ENCODE data around the gene AFF2.

The AFF2 gene

GRCh38 chrX:149010853-149011224 is 510.4 kb downstream of the AFF2 start:
- no peaks in the 10 kb centered on the region for H3K9me3 ChIP-seq
- H3K4me1 ChIP-seq (ENCODE audit: control insufficient read depth in 1 of 2, insufficient read depth in 1 of 2, low read depth in 1 of 2, low read length in 1 of 2): no peaks in the 10 kb centered on the region
- H3K36me3 ChIP-seq: no peaks in the 10 kb centered on the region
- no peak overlapping the region for H3K27ac ChIP-seq
- TF ChIP-seq CTCF (IDR thresholded peaks at IDR 0.05): no peak
- H3K27me3 ChIP-seq: no peaks in the 10 kb centered on the region
- H3K4me3 ChIP-seq (ENCODE audit: low read depth in 1 of 2, low read length in 1 of 2): no peak overlapping the region

GRCh38 chrX:149013081-149013480 is 512.7 kb downstream of the AFF2 start:
- Histone ChIP-seq H3K4me1 (ENCODE audit: control insufficient read depth in 1 of 2, insufficient read depth in 1 of 2, low read depth in 1 of 2, low read length in 1 of 2) (no peaks in the 10 kb centered on the region), H3K27me3 (no peaks in the 10 kb centered on the region), H3K9me3 (no peaks in the 10 kb centered on the region), H3K36me3 (no peaks in the 10 kb centered on the region), H3K4me3 (ENCODE audit: low read depth in 1 of 2, low read length in 1 of 2) (no peak overlapping the region), H3K27ac (no peak overlapping the region)
- no peak for TF ChIP-seq CTCF (IDR thresholded peaks at IDR 0.05)

GRCh38 chrX:149021159-149021558 is 520.7 kb downstream of the AFF2 start:
- no peaks in the 10 kb centered on the region for H3K4me1 ChIP-seq (ENCODE audit: control insufficient read depth in 1 of 2, insufficient read depth in 1 of 2, low read depth in 1 of 2, low read length in 1 of 2)
- no peaks in the 10 kb centered on the region for H3K27me3 ChIP-seq
- no peaks in the 10 kb centered on the region for H3K36me3 ChIP-seq
- H3K27ac ChIP-seq: no peak overlapping the region
- H3K9me3 ChIP-seq: no peaks in the 10 kb centered on the region
- H3K4me3 ChIP-seq (ENCODE audit: low read depth in 1 of 2, low read length in 1 of 2): no peak overlapping the region
- no peak for TF ChIP-seq CTCF (IDR thresholded peaks at IDR 0.05)

- H3K9me3 ChIP-seq: no peaks in the 10 kb centered on the region
- no peaks in the 10 kb centered on the region for H3K36me3 ChIP-seq
- H3K4me1 ChIP-seq (ENCODE audit: control insufficient read depth in 1 of 2, insufficient read depth in 1 of 2, low read depth in 1 of 2, low read length in 1 of 2): no peaks in the 10 kb centered on the region
- H3K27ac ChIP-seq: no peak overlapping the region
- H3K4me3 ChIP-seq (ENCODE audit: low read depth in 1 of 2, low read length in 1 of 2): no peak overlapping the region
- TF ChIP-seq CTCF (IDR thresholded peaks at IDR 0.05): no peak
- no peaks in the 10 kb centered on the region for H3K27me3 ChIP-seq
These were observed 522.1 kb downstream of the AFF2 start for GRCh38 chrX:149022485-149022884.

- H3K27me3 ChIP-seq: no peaks in the 10 kb centered on the region
- no peaks in the 10 kb centered on the region for H3K4me1 ChIP-seq (ENCODE audit: control insufficient read depth in 1 of 2, insufficient read depth in 1 of 2, low read depth in 1 of 2, low read length in 1 of 2)
- H3K27ac ChIP-seq: no peak overlapping the region
- H3K4me3 ChIP-seq (ENCODE audit: low read depth in 1 of 2, low read length in 1 of 2): no peak overlapping the region
- no peaks in the 10 kb centered on the region for H3K36me3 ChIP-seq
- no peaks in the 10 kb centered on the region for H3K9me3 ChIP-seq
- TF ChIP-seq CTCF (IDR thresholded peaks at IDR 0.05): no peak
These were observed 532.0 kb downstream of the AFF2 start for GRCh38 chrX:149032449-149032848.

- Histone ChIP-seq H3K36me3 (no peaks in the 10 kb centered on the region), H3K27ac (no peak overlapping the region), H3K9me3 (no peaks in the 10 kb centered on the region), H3K4me1 (ENCODE audit: control insufficient read depth in 1 of 2, insufficient read depth in 1 of 2, low read depth in 1 of 2, low read length in 1 of 2) (no peaks in the 10 kb centered on the region), H3K27me3 (no peaks in the 10 kb centered on the region), H3K4me3 (ENCODE audit: low read depth in 1 of 2, low read length in 1 of 2) (no peak overlapping the region)
- TF ChIP-seq CTCF (IDR thresholded peaks at IDR 0.05): no peak
These were observed 535.7 kb downstream of the AFF2 start for GRCh38 chrX:149036086-149036485.
